ENCODE results near the gene ARHGAP40. TPM values are rescaled to one million over a fixed set of nuclear protein-coding genes. Genes with fewer than 3 reads are reported as not detected.

The ARHGAP40 gene
- total and polyA plus RNA-seq, 5 donors = not detected

GRCh38 chr20:38692436-38693411 lies 91.1 kb downstream of the ARHGAP40 start:
- no peak for ATAC-seq
- Histone ChIP-seq H3K27me3 (ENCODE audit: control insufficient read depth, insufficient read depth) (no peaks in the 10 kb centered on the region), H3K9me3 (ENCODE audit: control insufficient read depth, low read length) (no peaks in the 10 kb centered on the region), H3K4me3 (ENCODE audit: low read length) (no peak overlapping the region), H3K27ac (ENCODE audit: low read length) (no peak overlapping the region), H3K4me1 (ENCODE audit: control insufficient read depth, insufficient read depth, low read length) (no peaks in the 10 kb centered on the region)
- peak; percentile 55 to 73 (median 66) for DNase-seq
- 9% methylated on average over 13 of the region's 13 CpGs for WGBS
- intact Hi-C loops (cut with DNase I) = no loop called here

GRCh38 chr20:38697306-38697705 lies 95.7 kb downstream of the ARHGAP40 start:
- no peak for ATAC-seq
- WGBS = 83% methylated on average over 9 of the region's 9 CpGs
- DNase-seq = no peak

GRCh38 chr20:38698541-38698940 lies 96.9 kb downstream of the ARHGAP40 start:
- ATAC-seq (no peak), DNase-seq (no peak)
- Histone ChIP-seq H3K9me3 (ENCODE audit: control insufficient read depth, low read length) (no peaks in the 10 kb centered on the region), H3K4me1 (ENCODE audit: control insufficient read depth, insufficient read depth, low read length) (no peaks in the 10 kb centered on the region), H3K27me3 (ENCODE audit: control insufficient read depth, insufficient read depth) (no peaks in the 10 kb centered on the region), H3K4me3 (ENCODE audit: low read length) (no peak overlapping the region), H3K27ac (ENCODE audit: low read length) (no peak overlapping the region)
- intact Hi-C loops (cut with DNase I) = no loop called here
- WGBS = 86% methylated on average over 15 of the region's 15 CpGs

More at GRCh38 chr20:38697306-38697705, 95.7 kb downstream of the ARHGAP40 start:
- Histone ChIP-seq H3K9me3 (ENCODE audit: control insufficient read depth, low read length) (no peaks in the 10 kb centered on the region), H3K27me3 (ENCODE audit: control insufficient read depth, insufficient read depth) (no peaks in the 10 kb centered on the region), H3K27ac (ENCODE audit: low read length) (no peak overlapping the region), H3K4me1 (ENCODE audit: control insufficient read depth, insufficient read depth, low read length) (no peaks in the 10 kb centered on the region), H3K4me3 (ENCODE audit: low read length) (no peak overlapping the region)
- intact Hi-C loops (cut with DNase I) = no loop called here

- no peak for DNase-seq
- H3K27ac ChIP-seq (ENCODE audit: low read length) = no peak overlapping the region
- no peaks in the 10 kb centered on the region for H3K27me3 ChIP-seq (ENCODE audit: control insufficient read depth, insufficient read depth)
- H3K4me1 ChIP-seq (ENCODE audit: control insufficient read depth, insufficient read depth, low read length) = no peaks in the 10 kb centered on the region
- H3K4me3 ChIP-seq (ENCODE audit: low read length) = no peak overlapping the region
- intact Hi-C loops (cut with DNase I) = no loop called here
- no peak for ATAC-seq
- 43% methylated on average over 4 of the region's 4 CpGs for WGBS
- H3K9me3 ChIP-seq (ENCODE audit: control insufficient read depth, low read length) = no peaks in the 10 kb centered on the region
Observed at GRCh38 chr20:38700141-38700540, 98.5 kb downstream of the ARHGAP40 start.

Other genes starting within 250 kb of the ARHGAP40 start
- gene SNHG17, start 166.5 kb upstream of the ARHGAP40 start, total RNA-seq = 10 to 100 TPM in 2 of 4 donors, 1 to 10 TPM in 2; 8.1 to 36.8 (median 9.4) TPM
- 8.6 TPM for gene SNHG17, start 166.5 kb upstream of the ARHGAP40 start, polyA plus RNA-seq
- 10 to 100 TPM; 21.2 to 26.9 (median 23.5) TPM for gene RALGAPB, start 129.0 kb upstream of the ARHGAP40 start, total RNA-seq
- 8.3 TPM for gene RALGAPB, start 129.0 kb upstream of the ARHGAP40 start, polyA plus RNA-seq
- not detected for gene ADIG, start 20.6 kb upstream of the ARHGAP40 start, total RNA-seq
- gene ADIG, start 20.6 kb upstream of the ARHGAP40 start, polyA plus RNA-seq = not detected
- not detected for gene SLC32A1, start 122.7 kb downstream of the ARHGAP40 start, total RNA-seq
- not detected for gene SLC32A1, start 122.7 kb downstream of the ARHGAP40 start, polyA plus RNA-seq
- 1 to 10 TPM; 3.1 to 3.6 (median 3.4) TPM for gene ACTR5, start 146.7 kb downstream of the ARHGAP40 start, total RNA-seq
- gene ACTR5, start 146.7 kb downstream of the ARHGAP40 start, polyA plus RNA-seq = 3.3 TPM
- gene PPP1R16B, start 203.9 kb downstream of the ARHGAP40 start, total RNA-seq = 1 to 10 TPM; 5.1 to 9.1 (median 7.0) TPM
- 4.9 TPM for gene PPP1R16B, start 203.9 kb downstream of the ARHGAP40 start, polyA plus RNA-seq

All from right cardiac atrium (tissue), 5 donors.